HG02840 (cell line): ENCODE results near the gene ZNF626.
"Not testable (repeated sequence)": the region's sequence is repeated elsewhere in the genome, so short reads cannot be mapped to it uniquely, and the experiment has no call there.

Experiments used
- ATAC-seq: cut with Tn5 transposase; IDR thresholded peaks from one replicate; pipeline ENCODE4 v1.9.1; 2021; ENCODE audit warnings: mild to moderate bottlenecking, moderate library complexity, moderate number of reproducible peaks; ENCODE audit not compliant: unreplicated experiment, low FRiP score

The ZNF626 gene

GRCh38 chr19:20661150-20661819 is at the start of gene ZNF626:
Gene ZNF626, minus strand, starts transcription at chr19:20661571. Its CDS starts 125 bp downstream, at chr19:20661446.
- no peak for ATAC-seq

- no peak for ATAC-seq
Measured at GRCh38 chr19:20669263-20669662, 7.9 kb upstream of the ZNF626 start.

GRCh38 chr19:20667281-20667680 is 5.9 kb upstream of the ZNF626 start:
- ATAC-seq: no peak

GRCh38 chr19:20664901-20665781 is 3.8 kb upstream of the ZNF626 start:
- no peak for ATAC-seq

- not testable (repeated sequence) for ATAC-seq
Measured at GRCh38 chr19:20664475-20664874, 3.1 kb upstream of the ZNF626 start.

GRCh38 chr19:20662421-20663105 is 1.2 kb upstream of the ZNF626 start:
- ATAC-seq: no peak

- no peak for ATAC-seq
Measured at GRCh38 chr19:20660473-20661140, 764 bp downstream of the ZNF626 start.

- ATAC-seq: no peak
Measured at GRCh38 chr19:20640545-20640944, 20.8 kb downstream of the ZNF626 start.

- no peak for ATAC-seq
Measured at GRCh38 chr19:20640023-20640422, 21.3 kb downstream of the ZNF626 start.

GRCh38 chr19:20624560-20624959 is 36.8 kb downstream of the ZNF626 start:
- ATAC-seq: not testable (repeated sequence)

- no peak for ATAC-seq
Measured at GRCh38 chr19:20616071-20616470, 45.3 kb downstream of the ZNF626 start.

- ATAC-seq: not testable (repeated sequence)
Measured at GRCh38 chr19:20614971-20615370, 46.4 kb downstream of the ZNF626 start.

- ATAC-seq: no peak
Measured at GRCh38 chr19:20612711-20613316, 48.6 kb downstream of the ZNF626 start.

GRCh38 chr19:20611866-20612265 is 49.5 kb downstream of the ZNF626 start:
- ATAC-seq: no peak

- no peak for ATAC-seq
Measured at GRCh38 chr19:20607943-20608342, 53.4 kb downstream of the ZNF626 start.
